Progenitor cell of endocrine pancreas (in vitro differentiated cells): ENCODE data around the gene RELA. TPM values are rescaled to one million over a fixed set of nuclear protein-coding genes. Genes with fewer than 3 reads are reported as not detected.
"Not testable (repeated sequence)": the region's sequence is repeated elsewhere in the genome, so short reads cannot be mapped to it uniquely, and the experiment has no call there.

Experiments
- DNase-seq: peaks from one replicate; pipeline ENCODE4 v3.0.0; 2021; ENCODE audit warnings: low spot score; ENCODE audit not compliant: unreplicated experiment
- H3K27ac Mint-ChIP-seq: 2 replicates; pipeline ENCODE4 v1.8.0; 2021; ENCODE audit warnings: mild to moderate bottlenecking, moderate library complexity, mixed read lengths
- H3K27me3 Mint-ChIP-seq: 2 replicates; pipeline ENCODE4 v1.8.0; 2021; ENCODE audit warnings: mixed read lengths
- H3K36me3 Mint-ChIP-seq: 2 replicates; pipeline ENCODE4 v1.8.0; 2022; ENCODE audit warnings: mixed read lengths; ENCODE audit not compliant: insufficient read depth
- H3K4me1 Mint-ChIP-seq: 2 replicates; pipeline ENCODE4 v1.8.0; 2021; ENCODE audit warnings: low read depth, mixed read lengths
- H3K4me3 Mint-ChIP-seq: 2 replicates; pipeline ENCODE4 v1.8.0; 2021; ENCODE audit warnings: low read depth, mild to moderate bottlenecking, moderate library complexity, mixed read lengths
- H3K9me3 Mint-ChIP-seq: 2 replicates; pipeline ENCODE4 v1.8.0; 2021; ENCODE audit warnings: low read depth, mixed read lengths
- CTCF ChIP-seq: fragments of 200-600 bp; sonication (generic); IDR thresholded peaks from one replicate; pipeline ENCODE4 v1.5.0; 2021; ENCODE audit warnings: antibody characterized with exemption, mild to moderate bottlenecking; ENCODE audit not compliant: unreplicated experiment
- total RNA-seq: library from RNA; stranded (reverse); gene quantifications from 2 replicates; pipeline ENCODE4 v1.2.1, GENCODE V29; 2021

Gene RELA
- total RNA-seq, 1 donor from 2014 or later = 54.5 TPM

- H3K36me3 Mint-ChIP-seq, H3K4me1 Mint-ChIP-seq, H3K4me3 Mint-ChIP-seq, H3K27ac Mint-ChIP-seq, H3K9me3 Mint-ChIP-seq: not testable (repeated sequence)
- peak; percentile 62 for DNase-seq
- H3K27me3 Mint-ChIP-seq = peaks cover 16% of the 10 kb centered on the region
- TF ChIP-seq CTCF = peak; percentile 75
Observed at GRCh38 chr11:65706303-65706763, 43.6 kb upstream of the RELA start.

- H3K9me3 Mint-ChIP-seq = peaks cover 10% of the 10 kb centered on the region
- DNase-seq = no peak
- TF ChIP-seq CTCF = no peak
- H3K4me3 Mint-ChIP-seq = no peak overlapping the region
- H3K4me1 Mint-ChIP-seq = no peaks in the 10 kb centered on the region
- peaks cover 24% of the 10 kb centered on the region for H3K27me3 Mint-ChIP-seq
- H3K27ac Mint-ChIP-seq = no peak overlapping the region
- H3K36me3 Mint-ChIP-seq = no peaks in the 10 kb centered on the region
Observed at GRCh38 chr11:65703846-65704245, 41.1 kb upstream of the RELA start.

DNA sequence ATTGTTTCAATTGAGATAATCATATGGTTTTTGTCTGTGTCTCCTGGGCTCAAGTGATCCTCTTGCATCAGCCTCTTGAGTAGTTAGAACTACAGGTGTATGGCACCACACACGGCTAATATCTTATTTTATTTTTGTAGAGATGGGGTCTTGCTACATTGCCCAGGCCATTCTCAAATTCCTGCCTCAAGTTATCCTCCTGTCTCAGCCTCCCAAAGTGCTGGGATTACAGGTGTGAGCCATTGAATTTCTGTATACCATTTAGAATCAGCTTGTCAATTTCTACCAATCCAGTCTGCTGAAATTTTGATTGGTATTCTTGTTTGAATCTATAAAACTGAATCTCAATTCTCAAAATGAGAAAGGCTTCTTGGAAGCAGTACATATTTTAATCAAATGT is 39.0 kb upstream of the RELA start:
- DNase-seq = no peak
- no peak overlapping the region for H3K27ac Mint-ChIP-seq
- peaks cover 24% of the 10 kb centered on the region for H3K27me3 Mint-ChIP-seq
- H3K4me3 Mint-ChIP-seq = no peak overlapping the region
- no peaks in the 10 kb centered on the region for H3K4me1 Mint-ChIP-seq
- H3K36me3 Mint-ChIP-seq = no peaks in the 10 kb centered on the region
- no peak for TF ChIP-seq CTCF
- H3K9me3 Mint-ChIP-seq = peaks cover 10% of the 10 kb centered on the region

DNA sequence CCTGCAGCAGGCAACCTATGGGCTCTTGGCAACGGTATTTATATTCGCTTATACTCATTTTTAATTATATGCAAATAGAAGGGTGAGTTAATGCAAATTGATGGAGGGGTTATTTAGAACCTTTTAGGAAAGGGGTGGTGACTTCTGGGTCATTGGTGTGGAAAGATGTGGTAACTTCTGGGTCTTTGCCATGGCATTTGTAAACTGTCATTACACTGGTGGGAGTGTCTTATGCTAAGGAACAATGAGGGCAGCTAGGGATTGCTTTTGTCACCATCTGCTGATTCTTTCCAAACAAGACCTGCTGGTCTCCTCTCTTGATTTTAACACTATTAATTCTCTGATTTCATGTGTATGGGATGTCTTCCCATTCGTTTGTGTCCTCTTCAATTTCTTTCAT is 37.7 kb upstream of the RELA start:
- Mint-ChIP-seq H3K4me3 (no peak overlapping the region), H3K9me3 (peaks cover 10% of the 10 kb centered on the region), H3K27ac (no peak overlapping the region), H3K27me3 (peaks cover 19% of the 10 kb centered on the region), H3K4me1 (no peaks in the 10 kb centered on the region), H3K36me3 (no peaks in the 10 kb centered on the region)
- TF ChIP-seq CTCF = no peak
- no peak for DNase-seq

DNA sequence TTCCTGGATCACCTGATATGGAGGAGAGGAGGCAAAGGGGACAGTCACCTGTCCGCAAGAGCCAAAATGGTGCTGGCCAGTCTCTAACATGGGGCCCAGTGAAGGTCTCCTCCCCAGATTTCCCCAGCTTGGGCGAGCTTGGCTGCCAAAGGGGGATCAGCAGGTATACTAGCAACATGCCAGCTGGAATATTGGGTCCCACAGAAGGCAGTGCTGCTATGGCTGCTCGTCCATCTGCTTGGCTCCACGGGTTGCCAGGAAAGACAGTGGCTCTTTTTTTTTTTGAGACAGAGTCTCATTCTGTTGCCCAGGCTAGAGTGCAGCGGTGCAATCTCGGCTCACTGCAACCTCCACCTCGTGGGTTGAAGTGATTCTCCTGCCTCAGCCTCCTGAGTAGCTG is 36.6 kb upstream of the RELA start:
- Mint-ChIP-seq H3K4me1 (no peaks in the 10 kb centered on the region), H3K27me3 (peaks cover 16% of the 10 kb centered on the region), H3K9me3 (peaks cover 10% of the 10 kb centered on the region), H3K27ac (no peak overlapping the region), H3K36me3 (no peaks in the 10 kb centered on the region), H3K4me3 (no peak overlapping the region)
- no peak for TF ChIP-seq CTCF
- DNase-seq = no peak
